ENCODE results near the gene EIF4A3.
A peak's percentile ranks its signal among the peaks of the same experiment; 100 is the strongest.

The EIF4A3 gene

DNA sequence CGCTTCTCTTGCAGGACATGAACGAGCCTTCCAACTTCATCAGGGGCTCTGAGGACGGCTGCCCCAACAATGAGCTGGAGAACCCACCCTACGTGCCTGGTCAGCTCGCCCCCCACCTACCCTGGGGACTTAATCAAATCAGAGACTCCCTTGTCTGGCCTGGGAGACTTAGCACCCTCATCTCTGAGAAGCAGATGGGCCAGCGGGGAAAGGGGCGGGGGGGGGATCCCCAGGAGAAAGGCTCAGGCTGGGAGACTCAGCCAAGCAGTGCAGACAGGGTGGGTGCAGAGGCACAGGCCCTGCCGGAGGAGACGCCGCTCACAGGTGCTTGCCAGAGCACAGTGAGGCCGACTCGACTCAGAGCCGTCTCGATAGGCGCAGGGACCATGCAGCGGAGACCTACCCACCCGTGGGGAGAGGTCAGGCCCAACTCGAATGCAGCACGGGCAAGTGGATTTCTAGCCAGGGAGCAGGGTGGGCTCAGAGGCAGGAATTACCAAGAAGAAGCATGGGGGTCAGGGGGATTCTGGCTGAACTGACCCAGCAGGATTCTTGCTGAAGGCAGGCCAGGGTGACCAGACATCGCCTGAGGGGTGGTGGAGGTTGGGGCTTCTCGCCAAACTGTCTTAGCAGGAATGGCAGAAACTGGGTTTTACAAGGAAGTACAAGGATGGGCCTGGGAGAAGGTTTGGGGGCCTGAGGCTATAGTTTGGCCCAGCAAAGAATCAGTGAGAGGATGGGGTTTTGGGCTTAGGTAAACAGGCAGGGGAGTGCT lies 35.8 kb downstream of the EIF4A3 start:
- no peak for DNase-seq

DNA sequence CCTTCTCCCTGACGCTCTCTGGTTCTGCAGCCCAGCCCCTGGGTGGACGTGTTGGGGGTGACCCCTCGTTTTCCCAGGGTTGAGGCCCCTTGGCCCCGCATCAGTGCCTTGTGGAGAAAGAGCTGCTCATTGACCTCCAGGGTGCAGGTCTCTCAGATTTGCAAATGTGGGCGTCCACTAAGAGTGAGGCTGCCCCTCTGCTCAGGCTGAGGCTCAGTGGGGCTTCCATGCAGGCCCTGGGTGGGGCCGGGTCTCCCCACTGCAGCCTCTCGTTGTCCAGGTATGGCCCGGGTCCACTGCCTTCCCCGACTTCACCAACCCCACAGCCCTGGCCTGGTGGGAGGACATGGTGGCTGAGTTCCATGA lies 36.5 kb downstream of the EIF4A3 start:
- DNase-seq = no peak

DNA sequence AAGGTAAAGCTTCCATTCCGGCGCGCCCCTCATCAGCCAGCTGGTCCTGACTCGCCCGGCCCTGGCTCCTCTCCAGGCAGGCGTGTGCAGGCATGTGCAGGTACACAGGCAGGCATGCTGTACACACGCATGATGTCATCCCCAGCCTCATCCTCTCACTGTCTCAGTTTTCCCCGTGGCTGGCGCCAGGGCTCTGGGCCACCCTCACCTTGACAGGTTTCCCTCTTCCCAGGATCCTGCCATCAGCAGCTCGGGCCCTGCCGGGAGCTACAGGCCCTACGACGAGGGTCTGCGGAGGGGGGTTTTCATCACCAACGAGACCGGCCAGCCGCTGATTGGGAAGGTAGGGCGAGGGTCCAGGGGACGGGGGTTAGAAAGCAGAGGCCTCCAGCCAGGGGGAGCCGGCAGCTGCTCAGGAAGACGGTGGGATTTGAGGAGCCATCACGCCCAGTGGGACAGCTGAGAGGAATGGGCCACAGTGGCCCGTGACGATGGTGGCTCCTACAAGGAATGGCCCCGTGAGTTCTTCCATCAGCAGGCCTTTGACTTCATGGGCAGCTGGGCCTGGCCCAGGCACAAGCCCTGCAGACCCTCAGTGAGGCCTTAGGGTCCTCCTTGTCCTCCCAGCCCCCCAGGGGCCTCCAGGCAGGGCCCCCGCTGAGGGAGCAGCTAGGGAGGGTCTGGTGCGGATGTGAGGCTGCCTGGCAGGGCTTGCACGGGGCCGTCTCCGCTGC lies 37.0 kb downstream of the EIF4A3 start:
- peak; percentile 23 for DNase-seq

DNA sequence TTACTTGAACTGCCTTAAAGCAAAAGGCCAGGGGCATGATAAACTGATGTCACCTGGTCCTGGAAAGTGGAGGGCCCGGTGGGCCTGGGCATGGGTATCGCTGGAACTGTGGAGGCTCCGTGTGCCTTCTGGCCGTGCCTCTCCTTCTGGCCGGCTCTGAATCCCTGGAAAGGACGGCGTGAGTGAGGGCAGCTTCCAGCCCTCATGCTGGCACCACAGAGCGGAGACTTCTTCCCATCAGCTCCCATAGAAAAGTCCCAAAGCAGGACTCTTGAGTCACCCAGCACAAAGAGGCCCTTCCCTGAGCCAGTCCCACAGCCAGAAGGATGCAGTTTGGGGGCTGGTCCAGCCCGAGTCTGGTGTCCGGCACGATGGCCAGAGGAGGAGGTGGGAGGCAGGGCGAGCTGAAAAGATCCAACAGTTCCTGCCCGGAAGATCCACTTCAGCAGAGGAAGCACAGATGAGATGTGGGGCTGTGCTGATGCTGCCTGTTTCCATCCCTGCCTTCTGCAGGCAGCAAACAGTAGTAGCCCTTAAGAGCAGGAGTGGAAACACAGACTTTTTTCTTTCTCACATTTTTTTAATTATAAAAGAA lies 37.8 kb downstream of the EIF4A3 start:
- DNase-seq = no peak

DNA sequence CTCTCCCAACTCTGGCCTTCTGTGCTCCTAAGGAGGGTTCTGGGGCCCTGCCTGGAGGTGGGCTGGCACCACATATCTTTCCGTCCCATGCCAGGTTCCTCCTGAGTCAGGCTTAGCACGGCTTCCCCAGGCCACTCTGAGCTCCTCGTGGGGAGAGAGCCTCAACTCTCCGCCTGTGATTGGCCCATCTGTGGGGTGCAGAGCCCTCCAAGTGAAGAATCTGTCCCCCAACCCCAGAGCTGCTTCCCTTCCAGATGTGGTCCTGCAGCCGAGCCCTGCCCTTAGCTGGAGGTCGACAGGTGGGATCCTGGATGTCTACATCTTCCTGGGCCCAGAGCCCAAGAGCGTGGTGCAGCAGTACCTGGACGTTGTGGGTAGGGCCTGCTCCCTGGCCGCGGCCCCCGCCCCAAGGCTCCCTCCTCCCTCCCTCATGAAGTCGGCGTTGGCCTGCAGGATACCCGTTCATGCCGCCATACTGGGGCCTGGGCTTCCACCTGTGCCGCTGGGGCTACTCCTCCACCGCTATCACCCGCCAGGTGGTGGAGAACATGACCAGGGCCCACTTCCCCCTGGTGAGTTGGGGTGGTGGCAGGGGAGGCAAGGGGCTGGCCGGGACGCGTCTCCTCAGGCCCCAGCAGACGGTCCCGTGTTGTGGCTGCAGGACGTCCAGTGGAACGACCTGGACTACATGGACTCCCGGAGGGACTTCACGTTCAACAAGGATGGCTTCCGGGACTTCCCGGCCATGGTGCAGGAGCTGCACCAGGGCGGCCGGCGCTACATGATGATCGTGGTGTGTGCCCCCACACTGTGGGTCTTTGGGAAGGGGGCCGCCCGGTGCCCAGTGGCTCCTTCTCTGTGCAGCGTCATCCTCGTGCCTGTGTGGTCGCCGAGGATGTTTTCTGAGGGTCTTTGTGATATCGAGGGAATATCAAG lies 38.6 kb downstream of the EIF4A3 start:
- peak; percentile 17 for DNase-seq

DNA sequence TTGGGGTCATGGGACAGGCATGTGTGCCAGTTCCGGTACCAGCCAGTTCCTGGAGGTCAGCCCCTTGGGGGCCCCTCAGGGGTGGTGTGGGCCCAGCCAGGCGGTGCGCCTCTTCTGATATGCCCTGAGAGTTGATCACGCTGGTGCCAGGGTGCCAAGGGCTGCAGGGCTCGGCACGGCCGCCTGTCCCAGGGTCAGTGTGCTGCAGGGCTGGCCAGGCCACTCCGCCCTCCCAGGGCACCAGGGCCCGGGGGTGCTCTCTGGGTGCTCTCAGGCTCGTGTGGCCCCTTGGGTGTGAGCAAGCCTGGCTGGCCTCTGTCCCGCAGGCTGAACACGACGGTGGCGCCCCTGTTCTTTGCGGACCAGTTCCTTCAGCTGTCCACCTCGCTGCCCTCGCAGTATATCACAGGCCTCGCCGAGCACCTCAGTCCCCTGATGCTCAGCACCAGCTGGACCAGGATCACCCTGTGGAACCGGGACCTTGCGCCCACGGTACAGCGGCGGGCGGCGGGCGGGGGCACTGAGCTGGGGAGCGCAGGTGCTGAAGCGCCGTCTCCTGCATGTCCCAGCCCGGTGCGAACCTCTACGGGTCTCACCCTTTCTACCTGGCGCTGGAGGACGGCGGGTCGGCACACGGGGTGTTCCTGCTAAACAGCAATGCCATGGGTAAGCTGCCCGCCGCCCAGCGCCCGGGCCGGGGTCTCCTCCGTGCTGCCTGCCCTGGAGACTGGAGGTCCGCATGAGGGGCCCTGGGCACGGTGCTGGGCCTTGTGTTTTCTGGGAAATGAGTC lies 39.5 kb downstream of the EIF4A3 start:
- no peak for DNase-seq

DNA sequence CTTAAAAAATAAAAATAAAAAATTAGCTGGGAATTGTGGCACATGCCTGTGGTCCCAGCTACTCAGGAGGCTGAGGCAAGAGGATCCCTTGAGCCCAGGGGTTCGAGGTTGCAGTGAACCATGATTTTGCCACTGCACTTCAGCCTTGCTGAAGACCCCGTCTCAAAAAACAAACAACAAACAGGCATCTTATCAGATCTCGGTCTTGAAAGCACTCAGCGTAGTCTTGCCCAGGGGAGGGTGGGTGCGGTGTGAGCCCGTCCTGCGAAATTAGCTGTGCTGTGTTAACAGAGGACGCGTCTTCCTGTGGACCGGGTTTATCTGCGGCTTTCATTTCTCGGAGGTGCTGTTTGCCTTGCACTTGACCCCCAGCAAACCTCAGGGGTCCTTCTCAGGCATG lies 40.2 kb downstream of the EIF4A3 start:
- no peak for DNase-seq

DNA sequence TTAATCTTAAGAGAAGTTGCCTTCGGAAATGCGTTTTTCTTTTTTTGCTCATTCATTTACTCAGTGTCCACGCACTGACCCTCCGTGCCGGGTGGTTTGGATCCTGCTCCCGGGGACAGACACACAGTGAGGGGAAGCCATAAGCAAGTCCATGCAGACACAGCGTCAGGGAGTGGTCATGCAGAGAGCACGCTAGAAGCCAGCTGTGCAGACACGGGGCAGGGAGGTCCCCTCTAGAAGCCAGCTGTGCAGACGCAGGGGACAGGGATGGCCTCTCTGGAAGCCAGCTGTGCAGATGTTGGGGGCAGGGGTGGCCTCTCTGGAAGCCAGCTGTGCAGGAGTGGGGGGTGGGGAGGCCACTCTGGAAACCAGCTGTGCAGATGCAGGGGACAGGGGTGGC lies 40.8 kb downstream of the EIF4A3 start:
- no peak for DNase-seq

DNA sequence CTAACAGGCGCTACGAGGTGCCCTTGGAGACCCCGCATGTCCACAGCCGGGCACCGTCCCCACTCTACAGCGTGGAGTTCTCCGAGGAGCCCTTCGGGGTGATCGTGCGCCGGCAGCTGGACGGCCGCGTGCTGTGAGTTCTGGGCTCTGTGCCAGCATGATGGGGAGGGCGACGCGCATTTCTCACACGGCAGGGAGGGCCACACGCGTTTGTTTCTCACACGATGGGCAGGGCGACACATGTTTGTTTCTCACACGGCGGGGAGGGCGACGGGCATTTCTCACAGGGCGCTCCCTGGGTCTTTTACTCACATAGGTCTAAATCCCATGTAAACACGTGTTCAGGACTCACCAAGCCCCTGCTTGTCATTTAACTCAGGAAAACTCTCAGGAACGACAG lies 41.2 kb downstream of the EIF4A3 start:
- DNase-seq = no peak

DNA sequence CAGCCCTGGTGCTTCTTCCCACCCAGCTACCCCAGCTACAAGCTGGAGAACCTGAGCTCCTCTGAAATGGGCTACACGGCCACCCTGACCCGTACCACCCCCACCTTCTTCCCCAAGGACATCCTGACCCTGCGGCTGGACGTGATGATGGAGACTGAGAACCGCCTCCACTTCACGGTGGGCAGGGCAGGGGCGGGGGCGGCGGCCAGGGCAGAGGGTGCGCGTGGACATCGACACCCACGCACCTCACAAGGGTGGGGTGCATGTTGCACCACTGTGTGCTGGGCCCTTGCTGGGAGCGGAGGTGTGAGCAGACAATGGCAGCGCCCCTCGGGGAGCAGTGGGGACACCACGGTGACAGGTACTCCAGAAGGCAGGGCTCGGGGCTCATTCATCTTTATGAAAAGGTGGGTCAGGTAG lies 42.0 kb downstream of the EIF4A3 start:
- DNase-seq = no peak

DNA sequence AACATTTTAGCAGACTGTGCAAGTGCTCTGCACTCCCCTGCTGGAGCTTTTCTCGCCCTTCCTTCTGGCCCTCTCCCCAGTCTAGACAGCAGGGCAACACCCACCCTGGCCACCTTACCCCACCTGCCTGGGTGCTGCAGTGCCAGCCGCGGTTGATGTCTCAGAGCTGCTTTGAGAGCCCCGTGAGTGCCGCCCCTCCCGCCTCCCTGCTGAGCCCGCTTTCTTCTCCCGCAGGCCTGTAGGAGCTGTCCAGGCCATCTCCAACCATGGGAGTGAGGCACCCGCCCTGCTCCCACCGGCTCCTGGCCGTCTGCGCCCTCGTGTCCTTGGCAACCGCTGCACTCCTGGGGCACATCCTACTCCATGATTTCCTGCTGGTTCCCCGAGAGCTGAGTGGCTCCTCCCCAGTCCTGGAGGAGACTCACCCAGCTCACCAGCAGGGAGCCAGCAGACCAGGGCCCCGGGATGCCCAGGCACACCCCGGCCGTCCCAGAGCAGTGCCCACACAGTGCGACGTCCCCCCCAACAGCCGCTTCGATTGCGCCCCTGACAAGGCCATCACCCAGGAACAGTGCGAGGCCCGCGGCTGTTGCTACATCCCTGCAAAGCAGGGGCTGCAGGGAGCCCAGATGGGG lies 42.5 kb downstream of the EIF4A3 start:
- DNase-seq = no peak

DNA sequence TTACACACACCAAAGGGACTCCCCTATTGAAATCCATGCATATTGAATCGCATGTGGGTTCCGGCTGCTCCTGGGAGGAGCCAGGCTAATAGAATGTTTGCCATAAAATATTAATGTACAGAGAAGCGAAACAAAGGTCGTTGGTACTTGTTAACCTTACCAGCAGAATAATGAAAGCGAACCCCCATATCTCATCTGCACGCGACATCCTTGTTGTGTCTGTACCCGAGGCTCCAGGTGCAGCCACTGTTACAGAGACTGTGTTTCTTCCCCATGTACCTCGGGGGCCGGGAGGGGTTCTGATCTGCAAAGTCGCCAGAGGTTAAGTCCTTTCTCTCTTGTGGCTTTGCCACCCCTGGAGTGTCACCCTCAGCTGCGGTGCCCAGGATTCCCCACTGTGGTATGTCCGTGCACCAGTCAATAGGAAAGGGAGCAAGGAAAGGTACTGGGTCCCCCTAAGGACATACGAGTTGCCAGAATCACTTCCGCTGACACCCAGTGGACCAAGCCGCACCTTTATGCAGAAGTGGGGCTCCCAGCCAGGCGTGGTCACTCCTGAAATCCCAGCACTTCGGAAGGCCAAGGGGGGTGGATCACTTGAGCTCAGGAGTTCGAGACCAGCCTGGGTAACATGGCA lies 43.4 kb downstream of the EIF4A3 start:
- DNase-seq = no peak

DNA sequence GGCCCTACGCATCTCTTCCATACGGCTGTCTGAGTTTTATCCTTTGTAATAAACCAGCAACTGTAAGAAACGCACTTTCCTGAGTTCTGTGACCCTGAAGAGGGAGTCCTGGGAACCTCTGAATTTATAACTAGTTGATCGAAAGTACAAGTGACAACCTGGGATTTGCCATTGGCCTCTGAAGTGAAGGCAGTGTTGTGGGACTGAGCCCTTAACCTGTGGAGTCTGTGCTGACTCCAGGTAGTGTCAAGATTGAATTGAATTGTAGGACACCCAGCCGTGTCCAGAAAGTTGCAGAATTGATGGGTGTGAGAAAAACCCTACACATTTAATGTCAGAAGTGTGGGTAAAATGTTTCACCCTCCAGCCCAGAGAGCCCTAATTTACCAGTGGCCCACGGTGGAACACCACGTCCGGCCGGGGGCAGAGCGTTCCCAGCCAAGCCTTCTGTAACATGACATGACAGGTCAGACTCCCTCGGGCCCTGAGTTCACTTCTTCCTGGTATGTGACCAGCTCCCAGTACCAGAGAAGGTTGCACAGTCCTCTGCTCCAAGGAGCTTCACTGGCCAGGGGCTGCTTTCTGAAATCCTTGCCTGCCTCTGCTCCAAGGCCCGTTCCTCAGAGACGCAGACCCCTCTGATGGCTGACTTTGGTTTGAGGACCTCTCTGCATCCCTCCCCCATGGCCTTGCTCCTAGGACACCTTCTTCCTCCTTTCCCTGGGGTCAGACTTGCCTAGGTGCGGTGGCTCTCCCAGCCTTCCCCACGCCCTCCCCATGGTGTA lies 44.1 kb downstream of the EIF4A3 start:
- DNase-seq = no peak

DNA sequence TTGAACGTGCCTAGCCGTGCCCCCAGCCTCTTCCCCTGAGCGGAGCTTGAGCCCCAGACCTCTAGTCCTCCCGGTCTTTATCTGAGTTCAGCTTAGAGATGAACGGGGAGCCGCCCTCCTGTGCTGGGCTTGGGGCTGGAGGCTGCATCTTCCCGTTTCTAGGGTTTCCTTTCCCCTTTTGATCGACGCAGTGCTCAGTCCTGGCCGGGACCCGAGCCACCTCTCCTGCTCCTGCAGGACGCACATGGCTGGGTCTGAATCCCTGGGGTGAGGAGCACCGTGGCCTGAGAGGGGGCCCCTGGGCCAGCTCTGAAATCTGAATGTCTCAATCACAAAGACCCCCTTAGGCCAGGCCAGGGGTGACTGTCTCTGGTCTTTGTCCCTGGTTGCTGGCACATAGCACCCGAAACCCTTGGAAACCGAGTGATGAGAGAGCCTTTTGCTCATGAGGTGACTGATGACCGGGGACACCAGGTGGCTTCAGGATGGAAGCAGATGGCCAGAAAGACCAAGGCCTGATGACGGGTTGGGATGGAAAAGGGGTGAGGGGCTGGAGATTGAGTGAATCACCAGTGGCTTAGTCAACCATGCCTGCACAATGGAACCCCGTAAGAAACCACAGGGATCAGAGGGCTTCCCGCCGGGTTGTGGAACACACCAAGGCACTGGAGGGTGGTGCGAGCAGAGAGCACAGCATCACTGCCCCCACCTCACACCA lies 44.8 kb downstream of the EIF4A3 start:
- no peak for DNase-seq

DNA sequence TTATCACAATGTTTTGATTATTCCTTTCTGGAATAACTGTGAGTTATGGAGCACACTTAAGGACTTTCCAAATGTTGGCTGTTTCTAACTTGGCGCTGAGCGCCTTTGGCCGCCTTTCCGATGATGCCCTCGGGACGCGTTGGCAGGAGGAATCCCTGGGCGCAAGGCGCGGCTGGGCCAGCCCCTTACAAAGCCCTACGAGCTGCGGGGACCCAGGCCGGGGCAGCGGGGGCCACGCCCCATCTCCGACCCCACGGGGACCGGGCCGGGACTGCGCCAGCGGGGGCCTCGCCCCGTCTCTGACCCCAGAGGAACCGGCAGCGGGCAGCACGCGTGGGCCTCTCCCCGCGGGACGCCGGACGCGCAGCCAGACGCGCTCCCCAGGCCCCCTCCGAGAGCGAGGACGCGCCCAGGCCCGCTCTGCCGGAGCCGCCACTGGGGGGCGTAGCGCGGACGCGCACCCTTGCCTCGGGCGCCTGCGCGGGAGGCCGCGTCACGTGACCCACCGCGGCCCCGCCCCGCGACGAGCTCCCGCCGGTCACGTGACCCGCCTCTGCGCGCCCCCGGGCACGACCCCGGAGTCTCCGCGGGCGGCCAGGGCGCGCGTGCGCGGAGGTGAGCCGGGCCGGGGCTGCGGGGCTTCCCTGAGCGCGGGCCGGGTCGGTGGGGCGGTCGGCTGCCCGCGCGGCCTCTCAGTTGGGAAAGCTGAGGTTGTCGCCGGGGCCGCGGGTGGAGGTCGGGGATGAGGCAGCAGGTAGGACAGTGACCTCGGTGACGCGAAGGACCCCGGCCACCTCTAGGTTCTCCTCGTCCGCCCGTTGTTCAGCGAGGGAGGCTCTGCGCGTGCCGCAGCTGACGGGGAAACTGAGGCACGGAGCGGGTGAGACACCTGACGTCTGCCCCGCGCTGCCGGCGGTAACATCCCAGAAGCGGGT lies 45.6 kb downstream of the EIF4A3 start, which contains the start of gene GAA:
Gene GAA, plus strand, starts transcription at position 571 of the 935 bp plus-strand sequence. CDS start 3,006 bp downstream, outside the sequence.
- DNase-seq = peak; percentile 94

DNA sequence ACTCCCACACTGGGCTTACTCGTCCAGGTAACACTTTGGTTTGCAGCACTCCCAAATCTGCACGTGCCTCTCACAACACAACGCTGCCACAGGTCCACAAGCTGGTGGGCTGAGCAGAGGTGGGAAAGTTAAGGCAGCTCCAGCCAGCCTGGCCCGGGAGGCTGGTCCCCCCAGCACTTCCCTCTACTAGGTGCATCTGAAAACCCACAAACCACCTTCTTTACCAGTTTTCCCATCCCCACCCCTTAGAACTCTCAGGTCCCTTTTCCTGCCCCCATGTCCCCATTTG lies 46.9 kb downstream of the EIF4A3 start:
- DNase-seq = no peak

DNA sequence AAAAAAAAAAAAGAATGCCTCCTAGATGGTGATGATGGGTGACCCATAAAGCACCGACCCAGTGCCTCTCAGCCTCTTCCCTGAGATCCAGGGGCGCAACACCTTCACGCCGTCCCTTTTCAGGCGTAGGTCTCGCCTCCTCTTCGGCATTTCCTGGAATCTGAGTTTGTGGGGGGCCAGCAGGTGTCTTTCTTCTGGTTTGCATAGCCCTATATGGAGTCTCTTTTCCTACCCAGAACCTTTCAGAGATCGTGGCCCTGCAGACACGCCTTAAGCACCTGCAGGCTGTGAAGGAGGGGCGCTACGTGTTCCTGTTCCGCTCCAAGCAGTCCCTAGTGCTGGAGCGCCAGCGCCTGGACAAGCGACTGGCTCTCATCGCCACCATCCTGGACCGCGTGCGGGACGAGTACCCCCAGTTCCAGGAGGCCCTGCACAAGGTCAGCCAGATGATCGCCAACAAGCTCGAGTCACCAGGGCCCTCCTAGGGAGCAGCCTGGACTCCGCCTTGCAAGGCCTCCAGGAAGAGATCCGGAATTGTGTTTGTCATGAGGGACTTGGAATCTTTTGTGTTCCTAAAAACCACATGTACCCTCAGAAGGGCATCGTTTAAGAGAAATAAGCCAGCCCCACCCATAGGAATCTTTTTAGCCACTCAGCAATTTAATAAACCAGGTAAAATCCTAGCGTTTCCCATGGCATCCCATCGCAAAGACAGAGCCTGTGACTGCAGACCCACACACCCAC lies 47.5 kb downstream of the EIF4A3 start:
- no peak for DNase-seq
